Osteoblast (primary cell): ENCODE results near the gene DDX52. TPM values are rescaled to one million over a fixed set of nuclear protein-coding genes. Genes with fewer than 3 reads are reported as not detected.

ENCODE experiments used
- DNase-seq: peaks from one replicate; pipeline ENCODE4 v3.0.0; 2011; ENCODE audit warnings: low spot score, mixed read lengths; ENCODE audit not compliant: insufficient read length; ENCODE audit errors: missing footprints
- H2AFZ ChIP-seq: 2 replicates; pipeline ENCODE4 v1.6.0; 2011; ENCODE audit warnings: mild to moderate bottlenecking, low read length
- H3K27ac ChIP-seq: 2 replicates; pipeline ENCODE4 v1.5.1; 2011; ENCODE audit warnings: mild to moderate bottlenecking, low read depth, low read length, moderate library complexity
- H3K27me3 ChIP-seq: 2 replicates; pipeline ENCODE4 v1.6.0; 2012; ENCODE audit warnings: mild to moderate bottlenecking, control low read depth, inconsistent platforms, low read length, moderate library complexity; ENCODE audit not compliant: insufficient read depth
- H3K36me3 ChIP-seq: 2 replicates; pipeline ENCODE4 v1.5.1; 2011; ENCODE audit warnings: mild to moderate bottlenecking, low read length, control low read depth, moderate library complexity; ENCODE audit not compliant: insufficient read depth
- H3K4me1 ChIP-seq: 2 replicates; pipeline ENCODE4 v1.5.1; 2011; ENCODE audit warnings: mild to moderate bottlenecking, low read length, control low read depth, moderate library complexity; ENCODE audit not compliant: insufficient read depth
- H3K4me2 ChIP-seq: 2 replicates; pipeline ENCODE4 v1.6.0; 2011; ENCODE audit warnings: mild to moderate bottlenecking, low read length; ENCODE audit not compliant: insufficient read depth
- H3K4me3 ChIP-seq: fragments of 200-600 bp; sonication (generic); 3 replicates; pipeline ENCODE4 v1.5.1; 2012; ENCODE audit warnings: mild to moderate bottlenecking, low read length, inconsistent platforms; ENCODE audit not compliant: insufficient read depth
- H3K79me2 ChIP-seq: 2 replicates; pipeline ENCODE4 v1.6.0; 2012; ENCODE audit warnings: mild to moderate bottlenecking, low read length, control low read depth, inconsistent platforms; ENCODE audit not compliant: insufficient read depth
- H3K9me3 ChIP-seq: 2 replicates; pipeline ENCODE4 v1.5.1; 2011; ENCODE audit warnings: low read depth, low read length, control low read depth
- H4K20me1 ChIP-seq: 2 replicates; pipeline ENCODE4 v1.6.0; 2012; ENCODE audit warnings: mild to moderate bottlenecking, low read length, control low read depth; ENCODE audit not compliant: insufficient read depth
- CTCF ChIP-seq: IDR thresholded peaks from 2 replicates; pipeline ENCODE4 v1.5.1; 2011; ENCODE audit warnings: mild to moderate bottlenecking, low read depth, low read length, moderate library complexity; ENCODE audit errors: extremely low read depth
- total RNA-seq: library from RNA; depleted of rRNA; stranded (reverse); fragments of >200 nt; gene quantifications from 2 replicates; pipeline ENCODE4 v1.2.3, GENCODE V29; 2012

DDX52 gene
- total RNA-seq, 1 donor: 29.3 TPM

GRCh38 chr17:37677021-37677420, 33.8 kb upstream of the DDX52 start:
- peaks cover 9% of the 10 kb centered on the region for H3K4me1 ChIP-seq
- no peak for DNase-seq

GRCh38 chr17:37676115-37676925, 33.1 kb upstream of the DDX52 start:
- no peak overlapping the region for H3K27ac ChIP-seq
- no peak overlapping the region for H3K4me2 ChIP-seq
- H2AFZ ChIP-seq: no peak overlapping the region
- H4K20me1 ChIP-seq: no peaks in the 10 kb centered on the region
- H3K27me3 ChIP-seq: peaks cover 14% of the 10 kb centered on the region
- DNase-seq: peak; percentile 36
- peaks cover 16% of the 10 kb centered on the region for H3K4me1 ChIP-seq
- no peak for TF ChIP-seq CTCF
- H3K4me3 ChIP-seq: no peak overlapping the region
- H3K9me3 ChIP-seq: no peaks in the 10 kb centered on the region
- H3K79me2 ChIP-seq: no peaks in the 10 kb centered on the region
- no peaks in the 10 kb centered on the region for H3K36me3 ChIP-seq

More at GRCh38 chr17:37677021-37677420, 33.8 kb upstream of the DDX52 start:
- no peaks in the 10 kb centered on the region for H3K9me3 ChIP-seq
- H3K27ac ChIP-seq: no peak overlapping the region
- no peak overlapping the region for H2AFZ ChIP-seq
- H3K27me3 ChIP-seq: peaks cover 14% of the 10 kb centered on the region
- H3K79me2 ChIP-seq: no peaks in the 10 kb centered on the region
- no peak overlapping the region for H3K4me2 ChIP-seq
- H3K4me3 ChIP-seq: no peak overlapping the region
- no peaks in the 10 kb centered on the region for H4K20me1 ChIP-seq
- no peak for TF ChIP-seq CTCF
- H3K36me3 ChIP-seq: no peaks in the 10 kb centered on the region

- no peak overlapping the region for H3K27ac ChIP-seq
- TF ChIP-seq CTCF: no peak
These were observed 31.3 kb upstream of the DDX52 start for GRCh38 chr17:37674511-37674910.

GRCh38 chr17:37673386-37673785, 30.1 kb upstream of the DDX52 start:
- Histone ChIP-seq H3K27ac (no peak overlapping the region), H3K79me2 (no peaks in the 10 kb centered on the region), H4K20me1 (no peaks in the 10 kb centered on the region), H2AFZ (no peak overlapping the region), H3K4me2 (no peak overlapping the region), H3K27me3 (peaks cover 11% of the 10 kb centered on the region), H3K9me3 (no peaks in the 10 kb centered on the region), H3K36me3 (no peaks in the 10 kb centered on the region), H3K4me3 (no peak overlapping the region), H3K4me1 (peaks cover 21% of the 10 kb centered on the region)
- DNase-seq: peak; percentile 45
- no peak for TF ChIP-seq CTCF

More at GRCh38 chr17:37674511-37674910, 31.3 kb upstream of the DDX52 start:
- H3K9me3 ChIP-seq: no peaks in the 10 kb centered on the region
- no peaks in the 10 kb centered on the region for H4K20me1 ChIP-seq
- peaks cover 21% of the 10 kb centered on the region for H3K4me1 ChIP-seq
- no peaks in the 10 kb centered on the region for H3K79me2 ChIP-seq
- H2AFZ ChIP-seq: no peak overlapping the region
- peaks cover 14% of the 10 kb centered on the region for H3K27me3 ChIP-seq
- no peak overlapping the region for H3K4me3 ChIP-seq
- no peak for DNase-seq
- H3K36me3 ChIP-seq: no peaks in the 10 kb centered on the region
- H3K4me2 ChIP-seq: no peak overlapping the region
